Measurements from ENCODE around the gene ATPAF2.
"Not testable (repeated sequence)": the region's sequence is repeated elsewhere in the genome, so short reads cannot be mapped to it uniquely, and the experiment has no call there.

ATPAF2 gene

DNA sequence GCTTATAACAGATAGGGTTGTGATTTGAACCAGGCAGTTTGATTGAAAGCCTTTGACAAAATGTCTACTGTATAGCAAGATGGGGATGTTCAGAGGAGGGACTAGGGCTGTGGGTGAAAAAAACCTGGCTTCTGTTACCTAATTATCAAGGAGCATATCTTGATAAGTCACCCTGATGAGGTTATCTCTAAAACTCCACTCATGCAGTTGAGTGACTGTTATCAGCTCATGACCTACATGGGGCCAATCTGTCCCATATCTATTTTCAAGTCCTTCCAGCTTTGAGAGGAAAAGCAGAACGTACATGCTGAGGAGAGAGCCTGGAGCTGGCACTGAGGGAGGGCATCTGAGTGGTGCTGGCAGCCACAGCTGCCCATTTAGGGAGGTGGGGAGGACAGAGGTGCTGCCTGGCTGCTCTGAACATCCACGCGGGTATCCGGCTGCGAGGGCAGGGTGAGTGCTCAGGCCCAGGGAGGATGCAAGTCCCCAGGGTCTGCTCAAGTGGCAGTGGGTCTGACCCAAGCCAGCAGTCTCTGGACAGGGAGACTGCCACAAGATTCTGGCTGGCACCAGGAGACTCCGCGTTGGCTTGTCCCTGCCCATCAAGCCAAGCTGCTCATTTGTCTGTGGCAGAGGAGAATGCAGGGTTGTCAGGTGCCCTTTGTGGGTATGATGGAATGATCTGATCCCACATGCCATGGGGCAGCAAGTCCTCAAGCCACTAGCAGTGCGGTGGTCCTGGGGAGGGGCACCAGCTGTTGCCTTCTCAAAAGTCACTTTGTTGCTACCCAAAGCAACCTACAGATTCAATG is 29.2 kb downstream of the ATPAF2 start:
- DNase-seq (ENCODE audit: low spot score): no peak

DNA sequence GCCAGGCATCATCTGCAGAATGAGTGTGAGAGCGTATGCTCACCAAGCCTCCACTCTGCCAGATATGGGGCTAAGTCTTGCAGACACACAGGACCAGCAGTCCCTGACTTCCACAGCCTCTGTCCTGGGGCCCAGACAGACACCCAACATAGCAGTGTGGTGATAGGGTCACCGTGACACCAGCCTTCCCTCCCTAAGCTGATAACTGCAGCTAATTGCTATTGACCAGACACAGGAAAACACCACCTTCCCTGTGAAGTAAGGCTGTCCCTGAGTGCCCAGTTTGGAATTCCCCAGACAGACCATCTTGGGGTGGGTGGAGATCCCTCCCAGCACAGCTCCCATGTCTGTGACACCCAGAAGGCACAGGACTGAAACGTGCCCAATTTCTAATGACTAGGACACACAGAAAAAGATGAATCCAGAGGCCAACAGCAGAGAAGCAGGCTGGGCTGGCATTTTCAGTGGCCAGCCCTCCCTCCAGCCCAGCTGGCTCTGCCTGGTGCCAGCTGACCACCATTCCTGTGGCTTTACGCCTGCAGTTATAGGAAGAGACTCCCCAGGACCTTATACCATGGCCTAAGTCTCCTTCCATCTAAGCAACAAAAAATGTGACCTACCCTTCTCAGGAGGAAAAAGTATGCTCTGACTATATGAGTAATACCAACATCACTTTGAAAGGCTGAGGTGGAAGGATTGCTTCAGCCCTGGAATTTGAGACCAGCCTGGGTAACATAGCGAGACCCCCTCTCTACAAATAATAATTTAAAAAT is 30.3 kb downstream of the ATPAF2 start:
- DNase-seq (ENCODE audit: low spot score): no peak

GRCh38 chr17:18006495-18007239 is 32.3 kb downstream of the ATPAF2 start:
- DNase-seq (ENCODE audit: low spot score): peak; percentile 82

DNA sequence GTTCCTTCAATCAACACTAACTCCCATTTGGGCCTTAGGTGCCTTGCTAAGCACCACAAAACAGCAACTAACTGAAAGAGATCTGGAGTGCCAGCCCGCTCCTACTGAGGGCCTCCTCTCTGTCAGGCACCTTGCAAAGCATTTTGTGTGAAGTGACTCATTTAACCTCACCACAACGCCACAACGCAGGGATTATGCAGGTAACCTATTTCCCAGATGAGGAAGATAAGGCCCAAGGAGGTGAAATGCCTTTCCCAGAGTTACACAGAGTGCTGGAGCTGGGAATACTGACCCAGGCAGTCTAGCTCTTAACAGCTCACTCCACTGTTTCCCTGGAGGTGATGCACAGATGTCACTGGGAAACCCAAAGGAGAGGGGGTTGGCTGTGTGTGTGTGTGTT is 33.5 kb downstream of the ATPAF2 start:
- no peak for DNase-seq (ENCODE audit: low spot score)

- peak; percentile 77 for DNase-seq (ENCODE audit: low spot score)
Measured at GRCh38 chr17:18004884-18005305, 34.1 kb downstream of the ATPAF2 start.

DNA sequence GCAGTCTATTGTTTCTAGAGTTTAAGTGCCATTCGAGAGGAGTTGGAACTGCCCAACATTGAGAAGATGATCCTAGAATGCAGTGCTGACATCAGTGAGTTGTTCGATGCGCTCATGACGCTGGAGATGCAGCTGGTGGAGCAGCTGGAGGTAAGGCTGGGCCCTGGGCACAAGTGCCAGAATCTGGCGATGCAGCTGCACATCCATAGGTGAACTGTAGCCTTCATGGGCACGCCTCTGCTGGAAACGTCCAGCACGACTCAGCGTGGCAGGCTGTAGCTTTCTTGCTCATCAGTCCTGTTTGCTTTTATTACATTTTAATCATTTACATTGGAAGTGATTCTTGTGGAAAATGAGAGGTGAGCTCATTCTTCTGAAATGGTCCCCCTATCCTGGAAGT is 34.6 kb downstream of the ATPAF2 start:
- no peak for DNase-seq (ENCODE audit: low spot score)

DNA sequence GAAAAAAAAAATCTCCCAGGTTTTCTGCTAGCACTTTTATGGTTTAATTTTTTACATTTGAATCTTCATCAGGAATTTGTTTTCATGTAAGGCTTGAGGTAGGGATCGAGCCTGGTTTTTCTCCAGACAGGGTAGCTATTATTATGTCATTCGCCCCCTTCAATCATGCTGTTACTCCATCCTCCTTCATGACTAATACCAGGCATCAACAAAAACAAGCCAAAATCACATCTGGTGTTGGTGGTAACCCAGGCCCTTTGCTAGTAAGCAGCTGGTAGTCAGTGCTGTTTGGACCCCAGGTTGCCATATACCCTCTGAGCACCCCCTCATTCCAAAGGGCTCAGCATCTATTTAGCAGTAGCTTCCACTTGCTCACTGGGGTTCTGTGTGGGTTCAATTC is 36.8 kb downstream of the ATPAF2 start:
- DNase-seq (ENCODE audit: low spot score): no peak

DNA sequence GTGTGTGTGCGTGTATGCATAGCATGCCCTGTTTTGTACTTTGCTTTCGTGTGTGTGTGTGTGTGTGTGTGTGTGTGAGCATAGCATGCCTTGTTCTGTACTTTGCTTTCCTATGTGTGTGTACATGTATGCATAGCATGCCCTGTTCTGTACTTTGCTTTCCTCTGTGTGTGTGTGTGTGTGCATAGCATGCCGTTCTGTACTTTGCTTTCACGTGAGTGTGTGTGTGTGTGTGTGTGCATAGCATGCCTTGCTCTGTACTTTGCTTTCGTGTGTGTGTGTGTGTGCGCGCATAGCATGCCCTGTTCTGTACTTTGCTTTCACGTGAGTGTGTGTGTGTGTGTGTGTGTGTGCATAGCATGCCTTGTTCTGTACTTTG is 38.9 kb downstream of the ATPAF2 start:
- DNase-seq (ENCODE audit: low spot score): no peak

GRCh38 chr17:17999364-18000029 is 39.5 kb downstream of the ATPAF2 start:
- DNase-seq (ENCODE audit: low spot score): no peak

DNA sequence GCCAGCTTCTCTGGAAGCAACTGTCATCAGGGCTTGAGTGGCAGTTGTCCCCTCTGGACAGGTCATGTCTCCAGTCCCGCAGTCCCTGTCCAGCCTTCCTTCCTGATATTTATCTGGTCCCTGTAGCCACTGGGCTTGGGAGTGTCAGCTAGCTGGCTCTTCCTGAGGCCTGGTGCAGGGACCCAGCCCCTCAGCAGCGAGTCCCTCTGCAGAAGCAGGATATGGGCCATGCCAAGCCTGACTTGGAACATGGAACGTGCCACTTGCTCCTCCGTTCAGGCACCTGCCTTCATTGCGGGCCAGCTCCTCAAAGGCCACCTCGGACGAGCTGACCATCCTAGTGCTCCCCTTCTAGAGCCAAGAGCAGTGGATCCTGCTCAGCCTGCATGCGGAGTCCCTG is 40.0 kb downstream of the ATPAF2 start:
- DNase-seq (ENCODE audit: low spot score): no peak

- not testable (repeated sequence) for DNase-seq (ENCODE audit: low spot score)
Measured at GRCh38 chr17:17995887-17996286, 43.1 kb downstream of the ATPAF2 start.

DNA sequence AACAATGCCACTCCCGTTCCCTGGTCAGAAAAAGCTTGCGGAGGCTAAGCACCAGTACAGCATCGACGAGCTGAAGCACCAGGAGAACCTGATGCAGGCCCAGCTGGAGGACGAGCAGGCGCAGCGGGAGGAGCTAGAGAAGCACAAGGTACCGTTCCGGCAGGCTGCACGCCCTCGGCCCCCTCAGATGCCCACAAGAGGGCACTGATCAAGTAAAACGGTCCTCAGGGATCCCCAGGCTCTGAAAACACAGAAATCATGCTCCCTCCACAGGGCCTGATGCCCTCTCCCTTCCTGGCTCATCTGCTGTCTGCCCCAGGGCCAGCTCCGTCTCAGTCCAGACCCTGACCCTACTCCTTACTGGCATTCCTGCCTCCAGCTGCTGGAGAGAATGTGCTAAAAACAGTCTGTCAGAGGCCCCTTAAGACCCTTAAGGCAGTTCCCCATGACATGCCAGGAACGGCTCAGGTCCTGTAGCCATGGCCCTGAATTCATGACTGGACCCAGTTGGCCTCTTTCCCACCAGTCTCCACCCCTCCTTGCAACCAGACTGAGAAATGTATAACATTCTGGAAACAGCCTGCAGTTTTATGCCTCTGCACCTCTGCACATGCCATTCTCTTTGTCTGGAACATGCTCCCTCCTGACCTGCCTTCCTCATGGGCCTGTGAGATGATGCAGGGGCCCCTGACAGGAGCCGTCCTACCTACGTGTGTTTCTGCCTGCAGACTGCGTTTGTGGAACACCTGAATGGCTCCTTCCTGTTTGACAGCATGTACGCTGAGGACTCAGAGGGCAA is 44.5 kb downstream of the ATPAF2 start:
- DNase-seq (ENCODE audit: low spot score): peak; percentile 81

- DNase-seq (ENCODE audit: low spot score): no peak
Measured at GRCh38 chr17:17993852-17994251, 45.1 kb downstream of the ATPAF2 start.

- DNase-seq (ENCODE audit: low spot score): no peak
Measured at GRCh38 chr17:17993366-17993765, 45.6 kb downstream of the ATPAF2 start.

DNA sequence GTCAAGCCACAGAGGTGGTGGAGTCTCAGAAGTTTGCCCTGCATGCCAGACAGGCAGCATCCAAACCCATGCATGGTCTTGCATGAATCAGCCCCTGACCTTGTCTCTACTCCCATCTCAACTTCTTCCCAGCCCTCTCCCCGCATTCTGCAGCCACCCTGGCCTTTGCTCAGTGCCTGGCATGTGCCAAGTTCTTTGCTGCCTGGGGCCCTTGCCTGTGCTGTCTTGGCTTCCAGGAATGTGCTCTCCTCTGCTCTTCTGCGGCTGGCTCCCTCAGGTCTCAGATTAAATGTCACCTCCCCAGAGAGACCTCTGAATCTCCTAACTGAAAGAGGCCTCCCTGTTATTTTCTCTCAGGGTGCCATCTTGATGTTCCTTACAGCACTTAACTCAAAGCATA is 48.7 kb downstream of the ATPAF2 start:
- no peak for DNase-seq (ENCODE audit: low spot score)

- no peak for DNase-seq (ENCODE audit: low spot score)
Measured at GRCh38 chr17:17989618-17990017, 49.4 kb downstream of the ATPAF2 start.

- DNase-seq (ENCODE audit: low spot score): no peak
Measured at GRCh38 chr17:17989081-17989480, 49.9 kb downstream of the ATPAF2 start.

DNA sequence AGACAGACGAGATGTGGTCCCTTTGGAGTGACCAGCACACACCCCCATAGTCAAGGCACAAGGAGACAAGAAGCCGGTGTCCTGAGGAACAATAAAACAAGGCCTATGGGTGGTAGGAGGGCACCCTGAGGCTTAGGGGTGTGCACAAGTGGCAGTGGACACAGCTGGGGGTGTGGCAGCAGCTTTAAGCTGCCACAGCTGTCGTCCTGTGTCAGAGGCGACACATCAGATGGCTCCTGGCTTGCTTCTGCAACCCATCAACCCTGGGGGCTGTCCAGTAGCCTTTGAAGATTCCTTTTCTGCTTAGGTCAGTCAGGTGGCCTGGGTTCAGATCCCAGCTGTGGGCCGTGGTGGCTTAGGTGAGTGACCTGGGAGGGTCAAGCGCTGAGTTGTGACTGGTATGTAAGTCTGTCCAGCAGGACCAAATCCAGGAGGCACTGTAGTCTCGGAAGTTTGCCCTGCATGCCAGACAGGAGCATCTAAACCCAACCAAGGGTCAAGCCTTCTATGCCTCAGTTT is 50.5 kb downstream of the ATPAF2 start:
- DNase-seq (ENCODE audit: low spot score): no peak

DNA sequence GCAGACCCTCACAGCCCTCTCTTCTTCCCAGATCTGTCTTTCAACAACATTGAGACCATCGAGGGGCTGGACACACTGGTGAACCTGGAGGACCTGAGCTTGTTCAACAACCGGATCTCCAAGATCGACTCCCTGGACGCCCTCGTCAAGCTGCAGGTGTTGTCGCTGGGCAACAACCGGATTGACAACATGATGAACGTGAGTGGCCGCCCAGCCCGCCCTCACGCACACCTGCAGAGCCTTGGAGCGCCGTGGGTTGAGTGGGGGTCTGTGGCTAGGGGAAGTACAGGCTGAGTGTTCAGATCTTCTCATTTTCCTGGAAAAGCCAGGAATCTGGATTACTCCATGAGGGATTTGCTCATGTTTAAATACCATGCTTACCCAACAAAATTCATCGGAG is 51.1 kb downstream of the ATPAF2 start:
- DNase-seq (ENCODE audit: low spot score): no peak

GRCh38 chr17:17987187-17987896 is 51.6 kb downstream of the ATPAF2 start:
- no peak for DNase-seq (ENCODE audit: low spot score)
